ENCODE results near the gene FKBP2.
A peak's percentile ranks its signal among the peaks of the same experiment; 100 is the strongest.

The FKBP2 gene

DNA sequence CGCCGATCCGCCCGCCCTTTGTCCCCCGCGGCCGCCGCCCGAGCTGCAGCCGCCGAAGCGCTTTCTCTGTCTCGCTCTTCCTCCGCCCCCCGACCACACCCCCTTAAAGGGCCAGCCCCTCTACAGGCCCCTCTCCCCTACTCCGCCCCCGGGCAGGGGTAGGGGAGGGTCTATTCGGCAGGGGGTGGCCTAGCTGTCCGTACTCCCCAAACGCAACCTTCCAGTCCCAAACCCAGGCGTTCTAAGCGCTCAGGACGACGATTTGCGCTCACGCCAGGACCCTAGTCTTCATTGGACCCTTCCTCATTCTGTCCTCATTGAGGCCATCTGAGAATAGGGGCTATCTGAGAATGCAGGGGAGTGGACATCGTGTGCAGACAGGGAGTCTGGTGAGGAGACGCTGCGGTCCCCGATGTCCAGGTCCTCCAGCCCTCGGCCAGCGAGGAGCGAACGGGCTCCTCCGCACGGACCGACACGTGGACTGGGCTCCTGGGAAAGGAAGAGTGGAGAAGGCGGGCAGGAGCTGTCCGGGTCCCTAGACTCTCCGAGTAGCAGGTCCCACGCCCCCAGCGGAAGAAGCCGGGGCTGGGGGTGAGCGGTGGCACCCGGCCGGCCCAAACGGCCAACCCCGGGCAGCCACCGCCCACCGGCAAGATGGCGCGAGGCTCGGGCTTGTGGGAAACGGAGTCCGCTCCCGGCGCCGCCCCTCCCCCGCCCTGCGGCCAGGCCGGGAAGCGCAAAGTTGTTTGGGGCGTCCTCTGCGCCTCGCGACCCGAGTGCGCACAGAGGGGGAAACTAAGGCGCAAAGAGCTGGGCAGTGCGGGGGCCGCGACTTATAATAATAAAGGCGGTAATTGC, 6.2 kb downstream of the FKBP2 start, which contains the start of gene PPP1R14B:
Gene PPP1R14B (minus strand): TSS at position 73 of the 858 bp plus-strand sequence. CDS start 270 bp downstream, outside the sequence.
- in situ Hi-C loops (cut with MboI; ENCODE audit: low pct_unique_long_range_greater_than_20kb, low sequenced_read_pairs): no loop called here
- peak; percentile 84 for DNase-seq

DNA sequence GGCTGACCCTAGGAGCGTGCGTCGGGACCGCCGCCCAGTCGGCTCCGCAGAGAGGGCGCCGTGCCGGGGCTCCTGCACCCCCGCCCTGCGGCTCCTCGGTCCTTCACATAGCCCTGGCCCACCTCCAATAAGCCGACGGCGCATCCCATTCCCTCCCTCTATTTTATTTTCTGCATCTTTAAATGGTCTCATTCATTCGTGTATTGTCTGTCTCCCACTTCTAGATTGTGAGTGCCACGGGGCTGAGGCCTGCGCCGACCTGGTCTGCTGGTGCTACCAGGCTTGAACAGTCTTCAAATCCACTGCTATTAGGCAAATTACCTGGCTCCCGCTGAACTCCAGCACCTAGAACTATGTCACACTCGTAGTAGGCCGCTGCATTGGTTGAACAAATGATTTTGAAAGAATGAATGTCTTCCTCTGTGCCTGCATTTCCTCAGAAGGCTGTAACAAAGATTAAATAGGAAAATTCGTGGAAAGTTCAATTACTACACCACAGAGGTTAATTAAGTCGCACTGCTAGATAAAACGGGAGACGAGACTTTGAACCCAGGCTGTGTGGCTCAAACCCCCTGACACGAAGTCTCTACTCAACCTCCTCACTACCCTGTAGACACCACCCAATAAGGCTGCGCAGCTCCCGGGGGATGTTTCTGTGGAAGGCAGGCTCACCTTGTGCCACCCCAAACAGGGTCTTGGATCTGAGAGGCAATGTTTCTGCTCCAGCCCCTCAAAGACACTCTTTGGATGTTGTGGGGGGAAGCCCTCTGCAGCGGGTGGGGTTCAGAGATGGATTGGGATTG, 7.0 kb downstream of the FKBP2 start:
- no peak for DNase-seq
- in situ Hi-C loops (cut with MboI; ENCODE audit: low pct_unique_long_range_greater_than_20kb, low sequenced_read_pairs): no loop called here

DNA sequence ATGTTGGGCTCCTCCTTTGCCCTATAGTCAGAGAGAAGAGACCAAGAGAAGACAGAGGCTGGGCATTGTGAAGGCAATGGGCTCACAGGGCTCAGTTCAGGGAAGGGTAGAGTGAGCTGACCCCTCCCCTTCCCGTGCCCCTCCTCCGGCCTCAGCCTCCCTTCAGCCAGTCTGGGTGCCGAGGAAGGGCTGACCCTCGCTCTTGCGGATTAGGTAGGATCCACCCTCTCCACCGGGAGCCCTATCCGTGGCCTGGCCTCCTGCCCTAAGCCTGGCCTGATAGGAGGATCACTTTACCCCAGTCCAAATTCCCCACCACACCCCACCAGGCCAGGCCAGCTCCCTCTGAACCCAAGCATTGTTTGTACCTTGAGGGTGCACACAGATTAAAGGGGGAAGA, 7.7 kb downstream of the FKBP2 start:
- DNase-seq: no peak
- in situ Hi-C loops (cut with MboI; ENCODE audit: low pct_unique_long_range_greater_than_20kb, low sequenced_read_pairs): no loop called here

DNA sequence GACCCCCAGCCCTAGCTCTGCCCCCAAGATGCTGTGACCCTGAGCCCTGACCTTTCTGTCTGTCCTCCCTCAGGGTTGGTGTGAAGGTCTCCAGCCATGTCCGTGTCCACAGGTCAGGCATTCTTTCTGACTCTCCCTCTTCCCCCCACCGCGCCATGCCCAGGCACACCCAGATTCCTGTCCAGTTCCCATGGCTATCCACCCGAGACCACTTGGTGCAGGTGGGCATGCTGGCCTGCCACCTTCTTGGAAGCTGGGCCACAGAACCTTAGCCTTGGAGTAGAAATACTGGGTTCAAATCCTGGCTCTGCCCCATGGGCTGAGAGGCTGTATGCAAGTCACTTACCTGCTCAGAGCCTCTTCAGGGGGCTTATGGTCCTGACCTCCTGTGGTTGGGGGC, 8.1 kb downstream of the FKBP2 start:
- no peak for DNase-seq
- in situ Hi-C loops (cut with MboI; ENCODE audit: low pct_unique_long_range_greater_than_20kb, low sequenced_read_pairs): no loop called here

DNA sequence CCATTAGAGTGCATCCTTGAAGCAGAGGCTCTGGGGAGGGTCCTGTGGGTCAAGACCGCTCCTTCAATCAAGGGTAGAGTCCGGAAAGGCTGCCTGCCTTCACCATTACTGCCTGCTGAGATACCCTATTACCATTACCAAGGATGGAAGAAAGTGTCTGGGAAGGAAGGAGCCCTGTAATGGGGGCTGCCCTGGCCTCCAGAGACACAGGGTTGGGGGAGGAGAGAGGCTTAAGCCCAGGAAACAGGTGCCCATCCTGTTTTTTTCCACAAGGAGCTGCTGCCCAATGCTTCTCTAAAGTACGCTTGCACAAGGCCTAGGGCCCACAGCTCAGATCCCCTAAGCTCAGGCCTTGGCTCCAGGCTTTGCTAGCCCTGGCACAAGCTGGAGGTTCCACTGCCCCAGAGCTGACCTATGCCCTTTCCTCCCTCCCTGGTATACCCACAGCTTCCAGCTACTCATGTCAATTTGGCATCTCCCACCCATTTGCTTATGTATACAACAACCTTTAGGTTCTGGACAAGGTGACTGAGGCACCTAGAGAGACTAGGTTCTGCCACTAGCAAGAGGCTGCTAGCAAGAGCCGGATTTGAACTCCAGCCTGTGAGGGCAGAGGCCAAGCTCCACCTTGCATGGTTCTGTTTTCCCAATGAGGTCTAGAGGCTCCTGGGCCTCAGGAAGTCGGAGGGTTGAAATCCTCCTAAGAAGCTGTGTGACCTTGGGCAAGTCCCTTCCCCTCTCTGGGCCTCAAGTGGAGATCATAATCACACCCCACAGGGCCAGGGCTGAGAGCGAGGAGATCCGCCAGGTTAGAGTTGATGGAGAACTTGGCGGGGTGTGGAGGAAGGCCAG, 8.9 kb downstream of the FKBP2 start:
- peak; percentile 74 for DNase-seq
- in situ Hi-C loops (cut with MboI; ENCODE audit: low pct_unique_long_range_greater_than_20kb, low sequenced_read_pairs): no loop called here

DNA sequence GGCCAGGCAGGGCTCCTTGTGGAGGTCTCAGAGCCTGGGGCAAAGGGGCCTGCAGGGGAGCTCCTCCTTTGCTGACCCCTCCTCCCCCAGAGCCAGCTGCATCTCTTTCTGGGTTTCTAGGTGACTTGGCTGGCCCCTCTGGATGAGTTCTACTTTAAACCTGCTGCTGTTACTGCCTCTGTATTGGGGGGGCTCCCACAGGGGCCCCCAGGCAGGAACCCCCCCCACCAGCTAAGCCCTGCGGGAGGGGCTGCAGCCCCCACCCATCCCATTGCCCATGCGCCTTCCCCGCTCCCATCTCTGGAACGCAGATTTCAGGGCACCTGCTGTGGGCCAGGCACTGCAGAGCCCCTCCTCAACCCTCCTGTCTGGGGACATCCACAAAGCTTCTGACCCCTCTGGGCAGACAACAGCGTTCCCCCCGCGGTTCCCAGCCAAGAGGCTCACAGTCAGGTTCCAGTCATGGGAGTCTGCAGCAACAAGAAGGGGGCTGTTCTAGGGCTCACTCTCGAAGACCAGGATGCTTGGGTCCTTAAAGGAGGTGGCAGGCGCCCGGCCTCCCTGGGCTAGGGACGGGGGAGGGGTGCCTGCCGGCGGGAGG, 9.6 kb downstream of the FKBP2 start:
- no peak for DNase-seq
- in situ Hi-C loops (cut with MboI; ENCODE audit: low pct_unique_long_range_greater_than_20kb, low sequenced_read_pairs): no loop called here

DNA sequence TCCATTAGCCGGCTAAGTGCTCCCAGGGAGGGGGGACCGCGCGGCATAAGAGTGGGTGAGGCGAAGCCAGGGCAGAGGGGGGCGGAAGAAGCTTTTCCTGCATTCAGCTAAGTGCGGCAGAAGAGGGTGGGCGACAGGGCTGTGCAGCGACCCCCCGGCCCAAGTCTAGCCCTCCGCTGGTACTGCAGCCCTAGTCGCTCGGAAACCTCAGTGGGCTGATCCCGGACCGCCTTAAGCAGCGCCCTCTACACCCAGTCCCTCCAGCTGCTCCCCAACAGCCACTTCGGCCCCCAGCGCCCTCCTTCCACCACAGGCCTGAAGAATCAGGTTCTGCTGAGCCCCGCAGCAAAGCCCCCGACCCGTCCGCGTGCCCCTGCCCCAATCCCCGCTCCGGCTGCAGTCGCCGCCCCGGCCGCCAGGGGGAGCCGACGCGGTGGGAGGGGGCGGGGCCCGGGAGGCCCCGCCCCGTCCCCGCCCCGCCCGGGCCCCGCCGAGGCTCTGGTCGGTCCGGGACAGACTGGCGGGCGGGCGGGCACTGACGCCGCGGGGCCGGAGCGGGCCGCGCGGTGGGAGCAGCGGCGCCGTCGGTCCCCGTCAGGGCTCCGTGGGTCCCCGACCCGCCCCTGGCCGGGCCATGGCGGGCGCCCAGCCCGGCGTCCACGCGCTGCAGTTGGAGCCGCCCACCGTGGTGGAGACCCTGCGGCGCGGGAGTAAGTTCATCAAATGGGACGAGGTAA, 10.3 kb downstream of the FKBP2 start, which contains the start of gene PLCB3:
Gene PLCB3 (plus strand): TSS at position 515 of the 737 bp plus-strand sequence. CDS start 120 bp downstream, at position 635.
- DNase-seq: peak; percentile 51
- in situ Hi-C loops (cut with MboI; ENCODE audit: low pct_unique_long_range_greater_than_20kb, low sequenced_read_pairs): no loop called here

DNA sequence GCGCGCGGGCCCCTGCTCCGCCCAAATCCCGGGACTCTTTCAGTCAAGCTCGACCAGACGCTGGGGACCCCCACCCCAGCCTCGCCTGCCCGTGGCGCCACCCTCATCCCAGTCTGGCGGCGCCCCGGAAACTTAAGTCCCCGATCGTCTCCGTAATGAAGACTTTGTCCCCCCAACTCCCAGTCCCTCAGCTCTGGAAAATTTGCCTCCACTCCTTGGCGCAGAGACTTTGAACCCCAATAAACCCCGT, 10.8 kb downstream of the FKBP2 start:
- DNase-seq: no peak
- in situ Hi-C loops (cut with MboI; ENCODE audit: low pct_unique_long_range_greater_than_20kb, low sequenced_read_pairs): no loop called here

DNA sequence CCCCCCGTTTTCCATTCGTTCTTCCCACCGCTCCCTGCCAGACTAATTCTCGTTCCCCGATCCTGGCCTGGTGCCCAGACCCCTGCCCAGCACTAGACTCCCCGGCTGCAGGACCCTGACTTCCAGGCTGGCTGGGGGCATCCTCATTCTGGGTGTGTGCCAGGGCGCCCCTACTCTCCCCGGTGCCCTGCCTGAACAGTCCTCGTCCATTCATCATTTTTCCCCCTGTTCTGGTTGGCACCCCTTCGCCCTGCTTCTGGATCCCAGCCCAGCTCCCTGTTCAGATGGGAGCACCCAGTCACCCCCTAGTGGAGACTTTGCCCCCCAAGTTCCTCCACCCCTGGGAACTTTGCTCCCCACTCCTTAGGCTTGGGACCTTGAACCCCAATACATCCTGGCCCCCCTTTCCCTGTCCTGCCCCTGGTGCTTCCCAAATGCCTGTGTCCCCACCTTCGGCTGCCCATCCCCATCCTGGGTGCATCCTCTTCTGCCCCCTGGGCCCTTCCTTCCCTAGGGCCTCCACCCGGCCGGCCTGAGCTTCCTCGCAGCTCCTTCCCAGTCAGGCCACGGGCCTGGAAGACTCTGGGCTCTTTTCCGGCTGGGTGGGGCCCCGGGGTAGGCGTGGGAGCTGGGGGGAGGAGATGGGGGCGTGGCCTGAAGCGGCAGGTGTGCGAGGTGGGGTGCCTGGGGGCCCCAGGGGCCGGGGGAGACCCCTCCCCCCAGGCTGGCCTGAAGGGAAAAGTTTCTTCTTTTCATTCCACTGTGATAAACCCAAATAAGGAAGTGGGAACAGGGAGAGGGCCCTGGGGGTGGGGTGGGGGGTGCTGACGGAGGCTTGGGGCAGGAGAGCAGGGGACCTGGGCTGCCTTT, 11.3 kb downstream of the FKBP2 start:
- no peak for DNase-seq
- in situ Hi-C loops (cut with MboI; ENCODE audit: low pct_unique_long_range_greater_than_20kb, low sequenced_read_pairs): no loop called here

DNA sequence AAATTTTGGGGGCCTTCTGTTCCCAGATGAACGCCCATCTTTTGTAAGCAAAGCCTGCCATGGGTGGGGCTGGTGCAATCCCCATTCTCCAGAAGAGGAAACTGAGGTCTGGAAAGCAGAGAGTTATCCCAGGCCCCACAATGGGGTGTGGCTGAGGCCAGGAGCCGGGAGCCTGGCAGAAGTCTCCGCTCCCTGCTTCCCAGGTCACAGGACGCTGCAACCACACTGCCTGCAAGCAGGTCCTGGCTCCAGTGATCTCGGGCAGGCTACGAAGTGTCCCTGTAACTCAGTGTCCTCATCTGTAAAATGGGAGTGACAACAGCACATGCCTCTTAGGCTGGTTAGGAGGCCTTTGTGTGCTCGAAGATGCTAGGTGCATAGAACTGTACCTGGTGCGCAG, 12.1 kb downstream of the FKBP2 start:
- in situ Hi-C loops (cut with MboI; ENCODE audit: low pct_unique_long_range_greater_than_20kb, low sequenced_read_pairs): no loop called here
- no peak for DNase-seq

DNA sequence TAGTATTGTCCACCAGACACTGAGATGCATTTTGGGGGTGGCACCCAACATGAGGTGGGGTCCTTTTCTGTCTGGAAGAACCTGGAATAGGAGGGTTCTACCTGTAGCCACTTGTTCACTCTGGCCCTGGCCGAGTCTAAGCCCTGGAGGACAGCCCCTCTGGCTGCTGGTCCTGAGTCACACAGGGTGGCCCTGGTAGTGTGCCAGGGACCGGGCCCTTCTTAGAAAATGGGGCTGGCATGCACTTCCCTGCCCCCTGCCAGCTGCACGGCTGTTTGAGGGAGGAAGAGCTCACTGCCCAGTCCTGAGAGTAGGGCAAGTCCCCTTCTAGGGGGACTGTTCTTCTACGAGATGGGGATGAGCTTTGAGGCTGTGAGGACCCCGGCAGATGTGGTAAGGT, 12.6 kb downstream of the FKBP2 start:
- in situ Hi-C loops (cut with MboI; ENCODE audit: low pct_unique_long_range_greater_than_20kb, low sequenced_read_pairs): no loop called here
- DNase-seq: no peak

DNA sequence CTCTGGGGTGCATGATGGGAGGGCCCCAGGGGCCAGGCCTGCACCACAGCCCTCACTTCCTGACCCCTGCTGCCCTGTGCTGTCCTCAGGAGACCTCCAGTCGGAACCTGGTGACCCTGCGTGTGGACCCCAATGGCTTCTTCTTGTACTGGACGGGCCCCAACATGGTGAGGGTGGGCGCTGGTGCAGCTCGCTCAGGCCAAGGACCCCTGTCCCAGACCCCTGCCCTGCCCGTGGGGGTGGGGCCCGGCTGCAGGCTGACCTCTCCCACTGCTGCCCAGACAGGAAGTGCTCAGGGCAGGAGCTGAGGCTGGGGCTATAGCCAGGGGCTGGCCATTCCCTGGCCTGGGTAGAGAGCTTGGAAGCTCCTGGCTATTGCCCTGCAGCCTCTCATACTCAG, 13.4 kb downstream of the FKBP2 start:
- in situ Hi-C loops (cut with MboI; ENCODE audit: low pct_unique_long_range_greater_than_20kb, low sequenced_read_pairs): no loop called here
- no peak for DNase-seq

DNA sequence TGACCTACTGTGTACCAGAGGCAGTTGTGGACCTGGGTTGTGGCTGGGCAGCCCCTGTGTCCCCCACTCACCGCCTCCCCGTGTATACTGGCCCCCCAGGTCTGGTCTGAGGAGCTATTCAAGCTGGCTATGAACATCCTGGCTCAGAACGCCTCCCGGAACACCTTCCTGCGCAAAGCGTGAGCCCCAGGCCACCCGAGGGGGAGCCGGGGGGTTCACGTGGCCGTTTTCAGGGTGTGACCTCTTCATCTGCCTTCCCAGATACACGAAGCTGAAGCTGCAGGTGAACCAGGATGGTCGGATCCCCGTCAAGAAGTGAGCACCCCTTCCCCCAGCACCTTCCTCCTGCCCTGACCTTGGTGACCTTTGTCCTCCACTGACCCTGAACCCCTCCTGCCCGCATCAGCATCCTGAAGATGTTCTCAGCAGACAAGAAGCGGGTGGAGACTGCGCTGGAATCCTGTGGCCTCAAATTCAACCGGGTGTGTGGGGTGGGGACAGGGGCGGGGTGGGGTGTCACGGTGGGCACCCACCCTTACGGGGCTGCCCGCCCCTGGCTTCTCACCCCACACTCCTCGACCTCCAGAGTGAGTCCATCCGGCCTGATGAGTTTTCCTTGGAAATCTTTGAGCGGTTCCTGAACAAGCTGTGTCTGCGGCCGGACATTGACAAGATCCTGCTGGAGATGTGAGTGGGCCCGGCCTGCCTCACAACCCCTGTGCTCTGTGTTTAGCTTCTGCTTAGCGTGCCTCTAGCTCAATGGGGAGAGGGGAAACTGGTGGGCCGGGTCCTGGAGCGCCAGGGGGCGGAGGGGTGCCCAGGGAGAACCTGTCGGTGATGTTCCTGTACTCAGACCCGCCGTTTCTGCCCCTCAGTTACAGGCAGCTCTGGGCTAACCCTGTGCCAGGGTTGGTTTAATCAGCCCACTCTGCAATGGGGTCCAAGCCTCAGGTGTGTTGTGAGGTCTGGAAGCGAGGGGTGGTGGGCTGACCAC, 14.5 kb downstream of the FKBP2 start:
- in situ Hi-C loops (cut with MboI; ENCODE audit: low pct_unique_long_range_greater_than_20kb, low sequenced_read_pairs): no loop called here
- no peak for DNase-seq

DNA sequence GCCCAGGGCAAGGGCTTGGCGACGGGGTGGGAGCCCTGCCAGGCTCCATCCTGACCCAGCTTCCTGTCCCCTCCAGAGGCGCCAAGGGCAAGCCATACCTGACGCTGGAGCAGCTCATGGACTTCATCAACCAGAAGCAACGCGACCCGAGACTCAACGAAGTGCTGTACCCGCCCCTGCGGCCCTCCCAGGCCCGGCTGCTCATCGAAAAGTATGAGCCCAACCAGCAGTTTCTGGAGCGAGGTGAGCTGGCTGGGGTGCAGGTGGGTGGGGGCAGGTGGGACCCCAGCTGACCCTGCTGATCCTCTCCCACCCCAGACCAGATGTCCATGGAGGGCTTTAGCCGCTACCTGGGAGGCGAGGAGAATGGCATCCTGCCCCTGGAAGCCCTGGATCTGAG, 15.4 kb downstream of the FKBP2 start:
- DNase-seq: no peak
- in situ Hi-C loops (cut with MboI; ENCODE audit: low pct_unique_long_range_greater_than_20kb, low sequenced_read_pairs): no loop called here

DNA sequence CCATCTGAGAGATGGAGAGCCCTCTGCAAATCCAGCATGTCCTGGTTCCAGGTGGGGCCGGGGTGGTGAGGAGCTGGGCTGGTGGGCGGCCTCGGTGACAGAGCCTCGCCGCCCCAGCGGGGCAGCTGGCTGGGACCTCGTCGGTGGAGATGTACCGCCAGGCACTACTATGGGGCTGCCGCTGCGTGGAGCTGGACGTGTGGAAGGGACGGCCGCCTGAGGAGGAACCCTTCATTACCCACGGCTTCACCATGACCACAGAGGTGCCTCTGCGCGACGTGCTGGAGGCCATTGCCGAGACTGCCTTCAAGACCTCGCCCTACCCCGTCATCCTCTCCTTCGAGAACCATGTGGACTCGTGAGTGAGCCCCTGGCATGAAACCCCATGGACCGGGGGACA, 17.5 kb downstream of the FKBP2 start:
- DNase-seq: no peak
- in situ Hi-C loops (cut with MboI; ENCODE audit: low pct_unique_long_range_greater_than_20kb, low sequenced_read_pairs): no loop called here

DNA sequence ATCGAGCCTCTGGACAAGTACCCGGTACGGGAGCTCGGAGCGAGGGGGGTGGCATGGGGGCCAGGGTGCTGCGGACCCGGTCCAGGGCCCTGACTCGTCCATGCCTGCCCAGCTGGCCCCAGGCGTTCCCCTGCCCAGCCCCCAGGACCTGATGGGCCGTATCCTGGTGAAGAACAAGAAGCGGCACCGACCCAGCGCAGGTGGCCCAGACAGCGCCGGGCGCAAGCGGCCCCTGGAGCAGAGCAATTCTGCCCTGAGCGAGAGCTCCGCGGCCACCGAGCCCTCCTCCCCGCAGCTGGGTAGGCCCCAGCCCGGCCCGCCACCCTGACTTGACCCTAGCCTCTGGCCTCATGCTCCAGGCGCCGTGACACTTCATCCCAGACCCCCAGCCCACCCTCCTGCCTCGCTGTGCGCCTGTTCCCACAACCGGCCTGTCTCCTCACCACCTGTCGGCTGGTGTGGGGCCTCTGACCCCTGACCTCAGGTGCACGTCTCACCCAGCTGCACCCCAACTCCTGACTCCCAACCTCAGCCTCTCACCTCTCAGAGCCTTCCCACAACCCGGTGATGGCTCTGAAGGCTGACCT, 18.1 kb downstream of the FKBP2 start:
- in situ Hi-C loops (cut with MboI; ENCODE audit: low pct_unique_long_range_greater_than_20kb, low sequenced_read_pairs): no loop called here
- no peak for DNase-seq

Measured in KBM-7 (cell line).